Subcutaneous abdominal adipose tissue (tissue), 5 donors: ENCODE measurements around the gene CEP170.

Source experiments
- H3K27ac ChIP-seq: one replicate; pipeline ENCODE4 v1.7.0; 2013; ENCODE audit warnings: low read depth, mild to moderate bottlenecking, inconsistent platforms, low read length, moderate library complexity
- H3K27me3 ChIP-seq, 5 donors: one replicate each; pipeline ENCODE4 v1.7.0; 2013; ENCODE audit warnings: low read length in 5 of 5, inconsistent platforms in 1 of 5; ENCODE audit not compliant: control insufficient read depth in 5 of 5, insufficient read depth in 4 of 5
- H3K36me3 ChIP-seq, 5 donors: one replicate each; pipeline ENCODE4 v1.7.0; 2013; ENCODE audit warnings: low read length in 5 of 5; ENCODE audit not compliant: control insufficient read depth in 5 of 5, insufficient read depth in 5 of 5
- H3K4me1 ChIP-seq, 5 donors: one replicate each; pipeline ENCODE4 v1.7.0; 2013; ENCODE audit warnings: low read length in 5 of 5, mild to moderate bottlenecking in 3 of 5, moderate library complexity in 1 of 5; ENCODE audit not compliant: control insufficient read depth in 5 of 5, insufficient read depth in 5 of 5
- H3K4me3 ChIP-seq, 5 donors: one replicate each; pipeline ENCODE4 v1.7.0; 2013; ENCODE audit warnings: low read length in 5 of 5, low read depth in 1 of 5
- H3K9ac ChIP-seq, 5 donors: one replicate each; pipeline ENCODE4 v1.7.0; 2013; ENCODE audit warnings: low read length in 5 of 5, mild to moderate bottlenecking in 4 of 5, moderate library complexity in 3 of 5
- H3K9me3 ChIP-seq, 5 donors: one replicate each; pipeline ENCODE4 v1.7.0; 2013; ENCODE audit warnings: low read length in 5 of 5; ENCODE audit not compliant: control insufficient read depth in 5 of 5
- donor health status: healthy.
- donor health status: healthy.
- donor health status: healthy.
- donor health status: healthy.
- donor health status: healthy.

Gene CEP170

GRCh38 chr1:243254927-243255790 is at the start of gene CEP170:
Gene CEP170, minus strand, starts transcription at chr1:243255281. Its CDS starts 30,001 bp downstream, at chr1:243225280.
- Histone ChIP-seq H3K27me3 (no peaks in the 10 kb centered on the region), H3K9ac (peak within 1 kb of the TSS; percentile 92 to 99 (median 96)), H3K36me3 (no peaks in the 10 kb centered on the region), H3K4me3 (peak within 1 kb of the TSS; percentile 72 to 99 (median 89)), H3K9me3 (no peaks in the 10 kb centered on the region), H3K4me1 (peaks cover 8 to 36% (median 28%) of the 10 kb centered on the region in 5 donors), H3K27ac (peak within 1 kb of the TSS; percentile 99)

GRCh38 chr1:243301059-243301458 is 46.0 kb upstream of the CEP170 start:
- Histone ChIP-seq H3K4me1 (no peaks in the 10 kb centered on the region), H3K36me3 (peaks cover 3 to 26% (median 11%) of the 10 kb centered on the region in 5 donors), H3K9me3 (peaks cover 0 to 3% (median 0%) of the 10 kb centered on the region in 5 donors), H3K4me3 (no peak overlapping the region), H3K27ac (no peak overlapping the region), H3K27me3 (no peaks in the 10 kb centered on the region), H3K9ac (no peak overlapping the region)

GRCh38 chr1:243299069-243299468 is 44.0 kb upstream of the CEP170 start:
- peaks cover 3 to 29% (median 14%) of the 10 kb centered on the region in 5 donors for H3K36me3 ChIP-seq
- no peaks in the 10 kb centered on the region for H3K27me3 ChIP-seq
- peaks cover 0 to 3% (median under 1%) of the 10 kb centered on the region in 5 donors for H3K9me3 ChIP-seq
- no peaks in the 10 kb centered on the region for H3K4me1 ChIP-seq
- H3K4me3 ChIP-seq, result no peak overlapping the region
- H3K9ac ChIP-seq, result no peak overlapping the region
- no peak overlapping the region for H3K27ac ChIP-seq

GRCh38 chr1:243294723-243295121 is 39.6 kb upstream of the CEP170 start:
- H3K27ac ChIP-seq, result no peak overlapping the region
- no peak overlapping the region for H3K9ac ChIP-seq
- peaks cover 0 to 7% (median 0%) of the 10 kb centered on the region in 5 donors for H3K9me3 ChIP-seq
- no peaks in the 10 kb centered on the region for H3K27me3 ChIP-seq
- no peak overlapping the region for H3K4me3 ChIP-seq
- H3K36me3 ChIP-seq, result peaks cover 3 to 29% (median 26%) of the 10 kb centered on the region in 5 donors
- no peaks in the 10 kb centered on the region for H3K4me1 ChIP-seq

- H3K9ac ChIP-seq, result no peak overlapping the region
- H3K4me3 ChIP-seq, result no peak overlapping the region
- H3K27me3 ChIP-seq, result no peaks in the 10 kb centered on the region
- H3K27ac ChIP-seq, result no peak overlapping the region
- peaks cover 5 to 34% (median 32%) of the 10 kb centered on the region in 5 donors for H3K36me3 ChIP-seq
- peaks cover 0 to 7% (median 0%) of the 10 kb centered on the region in 5 donors for H3K9me3 ChIP-seq
- no peaks in the 10 kb centered on the region for H3K4me1 ChIP-seq
Measured at GRCh38 chr1:243293941-243294722, 39.1 kb upstream of the CEP170 start.

- no peak overlapping the region for H3K27ac ChIP-seq
- no peaks in the 10 kb centered on the region for H3K27me3 ChIP-seq
- H3K36me3 ChIP-seq, result peaks cover 5 to 29% (median 25%) of the 10 kb centered on the region in 5 donors
- peaks cover 0 to 5% (median 0%) of the 10 kb centered on the region in 5 donors for H3K4me1 ChIP-seq
- H3K9me3 ChIP-seq, result peaks cover 0 to 7% (median 0%) of the 10 kb centered on the region in 5 donors
- H3K9ac ChIP-seq, result no peak overlapping the region
- H3K4me3 ChIP-seq, result no peak overlapping the region
Measured at GRCh38 chr1:243292117-243292516, 37.0 kb upstream of the CEP170 start.

GRCh38 chr1:243291292-243291691 is 36.2 kb upstream of the CEP170 start:
- H3K27ac ChIP-seq, result no peak overlapping the region
- H3K27me3 ChIP-seq, result no peaks in the 10 kb centered on the region
- H3K36me3 ChIP-seq, result peaks cover 7 to 32% (median 30%) of the 10 kb centered on the region in 5 donors
- H3K4me3 ChIP-seq, result no peak overlapping the region
- peaks cover 0 to 7% (median 0%) of the 10 kb centered on the region in 5 donors for H3K9me3 ChIP-seq
- H3K9ac ChIP-seq, result no peak overlapping the region
- H3K4me1 ChIP-seq, result peaks cover 0 to 5% (median 0%) of the 10 kb centered on the region in 5 donors

GRCh38 chr1:243288062-243288461 is 33.0 kb upstream of the CEP170 start:
- H3K9me3 ChIP-seq, result no peaks in the 10 kb centered on the region
- H3K27me3 ChIP-seq, result no peaks in the 10 kb centered on the region
- no peak overlapping the region for H3K4me3 ChIP-seq
- H3K4me1 ChIP-seq, result peaks cover 0 to 9% (median 6%) of the 10 kb centered on the region in 5 donors
- peaks cover 8 to 31% (median 22%) of the 10 kb centered on the region in 5 donors for H3K36me3 ChIP-seq
- H3K27ac ChIP-seq, result peak overlapping the region; percentile 47
- H3K9ac ChIP-seq, result no peak overlapping the region

- Histone ChIP-seq H3K9me3 (no peaks in the 10 kb centered on the region), H3K27me3 (no peaks in the 10 kb centered on the region), H3K4me3 (no peak overlapping the region), H3K9ac (no peak overlapping the region), H3K4me1 (peaks cover 0 to 9% (median 6%) of the 10 kb centered on the region in 5 donors), H3K36me3 (peaks cover 8 to 28% (median 18%) of the 10 kb centered on the region in 5 donors), H3K27ac (peak overlapping the region; percentile 60)
Measured at GRCh38 chr1:243287652-243288051, 32.6 kb upstream of the CEP170 start.

- Histone ChIP-seq H3K9ac (no peak overlapping the region), H3K4me3 (no peak overlapping the region), H3K27me3 (no peaks in the 10 kb centered on the region), H3K9me3 (no peaks in the 10 kb centered on the region), H3K4me1 (peaks cover 0 to 9% (median 6%) of the 10 kb centered on the region in 5 donors), H3K36me3 (peaks cover 8 to 28% (median 19%) of the 10 kb centered on the region in 5 donors), H3K27ac (peak overlapping the region; percentile 60)
Measured at GRCh38 chr1:243287123-243287460, 32.0 kb upstream of the CEP170 start.
